Measurements from ENCODE around the gene CNBP. TPM values are rescaled to one million over a fixed set of nuclear protein-coding genes. Genes with fewer than 3 reads are reported as not detected.

Gene CNBP
- 344 to 361 TPM (median 350 TPM) in 5 replicates for total RNA-seq (2022; extraction: Qiagen RNA extraction)

GRCh38 chr3:129183569-129184395 lies at the start of gene CNBP:
Gene CNBP (minus strand): TSS chr3:129183896. CDS start chr3:129171757, 12,139 bp downstream.

GRCh38 chr3:129160891-129161859 lies 22.5 kb downstream of the CNBP start, which contains the start of gene ISY1:
Gene ISY1 (minus strand): TSS chr3:129161063. CDS start chr3:129160975, 88 bp downstream.

GRCh38 chr3:129121792-129122411 lies 61.8 kb downstream of the CNBP start, which contains the start of gene RAB43:
Gene RAB43 (minus strand): TSS chr3:129121804. CDS start chr3:129121489, 315 bp downstream.

Other genes with a start within 250 kb of the CNBP start
- 0.21 TPM in 1 of 5 replicates, not detected in the others for gene CFAP92, start 189.8 kb downstream of the CNBP start, total RNA-seq (2022; extraction: Qiagen RNA extraction)
- gene EFCC1, start 182.6 kb downstream of the CNBP start, total RNA-seq (2022; extraction: Qiagen RNA extraction): not detected in 5 replicates
- not detected in 5 replicates for gene GP9, start 123.1 kb downstream of the CNBP start, total RNA-seq (2022; extraction: Qiagen RNA extraction)
- 3.3 to 6.9 TPM (median 6.1 TPM) in 5 replicates for gene RAB43, start 62.1 kb downstream of the CNBP start, total RNA-seq (2022; extraction: Qiagen RNA extraction)
- 19.3 to 25.3 TPM (median 20.5 TPM) in 5 replicates for gene ISY1, start 22.8 kb downstream of the CNBP start, total RNA-seq (2022; extraction: Qiagen RNA extraction)
- gene COPG1, start 65.7 kb upstream of the CNBP start, total RNA-seq (2022; extraction: Qiagen RNA extraction): 71.4 to 89.8 TPM (median 78.3 TPM) in 5 replicates
- gene HMCES, start 95.0 kb upstream of the CNBP start, total RNA-seq (2022; extraction: Qiagen RNA extraction): 39.3 to 46.9 TPM (median 42.5 TPM) in 5 replicates
- gene EFCAB12, start 244.7 kb upstream of the CNBP start, total RNA-seq (2022; extraction: Qiagen RNA extraction): 0.59 to 0.95 TPM (median 0.85 TPM) in 5 replicates